ENCODE data around the gene HES7.
A peak's percentile ranks its signal among the peaks of the same experiment; 100 is the strongest.
"Not testable (repeated sequence)": the region's sequence is repeated elsewhere in the genome, so short reads cannot be mapped to it uniquely, and the experiment has no call there.

HES7 gene

GRCh38 chr17:8121681-8122421 lies 2.1 kb downstream of the HES7 start:
- DNase-seq: no peak

- DNase-seq: no peak
These were observed 2.6 kb downstream of the HES7 start for GRCh38 chr17:8121407-8121680.

GRCh38 chr17:8120520-8121406 lies 3.1 kb downstream of the HES7 start:
- peak; percentile 30 for DNase-seq

DNA sequence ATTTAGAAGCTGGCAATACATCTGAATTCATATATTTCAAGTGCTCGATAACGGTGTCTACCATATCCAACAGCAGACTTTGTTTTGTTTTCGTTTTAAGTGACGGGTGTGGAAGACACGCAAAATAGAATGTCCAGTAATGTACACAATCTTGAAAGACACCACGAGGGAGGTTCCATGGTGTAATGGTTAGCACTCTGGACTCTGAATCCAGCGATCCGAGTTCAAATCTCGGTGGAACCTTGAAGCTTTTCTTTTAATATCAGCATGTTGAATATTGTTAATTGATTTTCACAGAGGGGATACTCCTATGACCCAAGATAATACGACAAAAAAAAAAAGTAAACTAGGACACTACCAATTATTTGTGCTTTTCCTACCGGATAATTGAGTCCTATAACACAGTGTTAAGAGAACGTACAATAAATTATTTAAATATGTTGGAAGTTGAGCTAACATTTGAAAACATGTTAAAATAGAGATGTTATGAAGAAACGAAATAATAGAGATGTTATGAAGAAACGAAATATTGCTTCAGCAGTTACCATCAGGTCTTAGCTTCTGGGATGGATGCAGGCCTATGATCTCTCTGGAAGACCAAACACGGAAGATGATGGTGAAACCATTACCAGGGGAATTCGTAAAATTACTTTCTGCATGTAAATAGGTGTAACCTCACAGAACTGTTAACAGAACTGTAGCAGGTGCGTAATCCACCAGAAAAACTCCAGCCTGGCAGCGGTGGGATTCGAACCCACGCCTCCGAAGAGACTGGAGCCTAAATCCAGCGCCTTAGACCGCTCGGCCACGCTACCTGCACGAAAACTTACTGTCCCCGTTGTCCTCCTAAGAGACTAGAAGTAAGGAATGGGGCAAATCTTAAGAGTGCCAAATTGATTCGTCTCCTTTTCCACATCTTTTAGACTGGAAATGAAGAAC lies 4.1 kb downstream of the HES7 start:
- DNase-seq: peak; percentile 70

DNA sequence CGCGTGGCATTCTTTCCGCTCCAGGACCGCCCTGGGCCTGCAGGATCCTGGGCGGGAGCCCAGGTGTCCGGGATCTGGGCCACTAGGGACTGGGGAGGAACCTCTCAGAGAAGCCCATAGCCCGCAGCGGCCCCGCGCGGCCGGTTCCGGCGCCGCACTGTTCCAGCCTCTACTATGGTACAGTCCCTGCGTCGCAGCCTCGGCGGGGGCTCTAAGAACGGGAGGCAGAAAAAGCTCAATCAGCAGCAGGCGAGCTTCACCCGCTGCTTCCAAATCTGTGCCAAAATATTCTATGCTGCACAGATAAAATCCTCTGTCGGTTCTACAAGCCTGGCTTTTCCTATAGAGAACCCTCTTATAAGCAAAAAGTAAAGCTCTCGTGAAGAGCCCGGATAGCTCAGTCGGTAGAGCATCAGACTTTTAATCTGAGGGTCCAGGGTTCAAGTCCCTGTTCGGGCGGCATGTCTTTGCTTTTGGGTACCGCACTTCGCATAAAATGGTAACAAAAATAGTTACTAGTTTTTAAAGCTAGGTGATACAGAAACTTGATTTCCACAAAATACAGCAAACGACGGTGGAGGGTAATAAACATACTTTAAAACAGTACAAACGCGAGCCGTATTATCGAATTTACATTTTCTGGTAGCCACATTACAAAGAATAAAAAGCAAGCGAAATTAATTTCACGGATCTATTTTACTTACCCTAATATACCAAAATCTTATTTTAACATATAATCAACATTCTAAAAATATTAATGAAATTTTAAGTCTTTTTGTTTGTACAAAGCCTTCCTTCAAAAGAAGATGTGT lies 4.9 kb downstream of the HES7 start:
- DNase-seq: peak; percentile 42

DNA sequence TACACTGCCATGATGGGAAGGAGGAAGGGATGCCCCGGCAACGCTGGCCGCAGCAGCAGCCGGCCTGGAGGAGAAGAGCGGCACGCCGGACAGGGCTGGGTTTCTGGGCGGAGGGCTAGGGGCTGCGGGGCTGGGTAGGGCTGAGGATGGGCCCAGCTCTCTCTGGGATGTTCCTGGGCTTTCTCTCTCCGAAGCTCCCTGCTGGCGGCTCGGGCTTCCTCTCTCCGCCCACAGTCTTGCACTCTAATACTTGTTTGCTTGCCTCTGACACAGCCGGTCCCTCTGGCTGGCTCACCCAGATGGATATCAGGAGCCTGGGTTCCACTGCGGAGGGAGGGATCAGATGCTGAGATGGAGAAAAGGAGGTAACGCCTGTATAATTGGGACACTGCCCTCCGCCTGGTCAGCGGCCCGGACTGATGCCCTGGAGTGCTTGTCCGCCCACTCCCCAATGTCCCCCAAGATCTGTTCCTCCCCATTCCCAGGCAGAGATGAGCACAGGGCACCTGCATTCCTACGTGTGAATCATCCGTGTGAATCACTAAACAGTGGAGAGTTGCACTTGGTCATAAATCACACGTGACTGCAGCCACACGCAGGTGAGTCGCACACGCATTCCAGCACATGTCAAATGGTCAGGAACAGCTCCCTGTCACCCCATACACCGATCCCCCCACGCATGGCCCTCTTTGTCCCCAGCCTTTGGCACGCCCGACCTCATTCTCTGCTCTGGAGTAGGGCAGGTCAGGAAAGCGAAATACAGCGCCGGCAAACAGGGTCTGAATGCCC lies 5.7 kb downstream of the HES7 start, which contains the start of gene ALOXE3:
Gene ALOXE3 (minus strand): TSS at position 535 of the 789 bp plus-strand sequence. CDS start 524 bp downstream, at position 11.
- no peak for DNase-seq

DNA sequence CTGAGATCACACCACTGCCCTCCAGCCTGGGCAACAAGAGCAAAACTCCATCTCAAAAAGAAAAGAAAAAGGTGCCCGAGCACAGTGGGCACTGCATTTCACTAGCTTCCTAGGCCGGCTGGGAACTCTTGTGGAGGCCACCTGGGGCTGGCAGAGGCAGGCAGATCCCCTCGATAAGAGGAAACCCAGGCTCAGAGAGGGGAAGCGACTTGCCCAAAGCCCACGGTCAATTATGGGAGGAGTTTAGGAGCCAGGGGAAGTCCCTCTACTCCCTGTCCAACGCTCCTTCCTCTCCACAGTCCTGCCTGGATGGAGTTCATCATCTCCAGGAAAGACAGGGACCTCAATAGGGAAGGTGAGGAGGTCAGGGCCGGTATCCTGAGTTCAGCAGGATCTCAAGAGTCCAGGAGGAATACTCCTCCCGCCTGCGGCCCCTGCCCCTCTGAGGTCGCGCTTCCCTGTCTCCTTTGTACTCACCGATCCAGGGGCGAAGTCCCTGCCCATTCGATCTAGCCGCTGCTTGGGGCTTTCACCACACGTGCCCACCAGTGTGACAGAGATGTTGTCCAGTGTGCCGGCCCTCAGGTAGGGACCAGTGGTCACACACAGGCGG lies 6.4 kb downstream of the HES7 start:
- DNase-seq: no peak

- no peak for DNase-seq
These were observed 7.1 kb downstream of the HES7 start for GRCh38 chr17:8116776-8117175.

DNA sequence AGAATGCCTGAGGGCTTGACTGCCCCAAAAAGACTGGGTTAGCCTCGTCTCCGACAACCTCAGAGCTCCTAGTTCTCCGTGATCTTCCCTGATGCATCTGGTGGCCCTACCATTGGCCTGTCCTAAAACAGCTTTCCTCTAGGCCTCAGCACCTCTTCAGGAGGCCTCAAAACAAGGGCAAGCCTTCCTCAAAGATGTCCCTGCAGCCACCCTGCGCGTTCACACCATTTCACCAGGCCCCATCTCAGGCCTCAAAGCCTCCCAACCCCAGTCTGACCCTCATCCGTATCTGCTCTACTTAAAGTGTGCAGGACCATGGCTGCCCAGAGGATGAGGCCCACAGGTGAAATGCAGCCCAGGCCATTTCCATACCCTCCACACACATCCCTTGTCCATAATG lies 13.0 kb downstream of the HES7 start:
- no peak for DNase-seq

GRCh38 chr17:8110456-8110804 lies 13.5 kb downstream of the HES7 start:
- DNase-seq: no peak

- DNase-seq: no peak
These were observed 14.0 kb downstream of the HES7 start for GRCh38 chr17:8109661-8110455.

GRCh38 chr17:8108972-8109660 lies 14.8 kb downstream of the HES7 start:
- DNase-seq: no peak

DNA sequence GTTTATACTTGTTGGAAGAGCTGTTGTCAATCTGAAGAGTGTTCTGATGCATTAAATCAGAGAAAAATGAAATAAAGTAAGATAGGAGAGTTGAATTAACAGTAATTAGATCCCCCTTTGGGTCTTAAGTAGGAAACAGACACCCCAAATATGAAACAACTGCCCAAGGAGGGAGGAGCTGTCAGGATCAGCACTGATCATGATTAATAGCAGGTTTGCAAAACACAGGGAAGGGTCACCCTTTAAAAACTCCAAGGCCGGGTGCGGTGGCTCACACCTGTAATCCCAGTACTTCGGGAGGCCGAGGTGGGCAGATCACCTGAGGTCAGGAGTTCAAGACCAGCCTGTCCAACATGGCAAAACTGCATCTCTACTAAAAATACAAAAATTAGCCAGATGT lies 16.9 kb downstream of the HES7 start:
- not testable (repeated sequence) for DNase-seq

DNA sequence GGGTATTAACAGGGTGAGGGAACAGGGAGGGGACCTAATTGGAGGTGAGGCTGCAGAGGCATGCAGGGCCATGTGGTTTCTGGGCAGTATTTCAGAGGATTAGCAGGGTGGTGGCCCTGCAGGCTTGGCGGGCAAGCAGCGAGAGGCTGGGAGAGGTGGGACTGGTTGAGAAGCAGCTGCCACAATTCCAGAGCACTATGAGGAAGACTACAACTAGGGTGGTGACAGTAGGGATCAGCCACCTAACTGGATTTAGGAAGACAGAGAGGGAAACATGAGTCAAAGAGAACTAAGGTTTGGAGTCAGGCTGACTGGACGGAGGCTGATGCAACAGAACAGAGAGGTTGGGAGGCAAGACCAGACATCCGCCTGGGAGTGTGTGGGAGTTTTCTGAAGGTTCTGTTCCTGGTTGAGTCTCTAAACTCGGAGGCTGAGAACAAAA lies 17.9 kb downstream of the HES7 start:
- no peak for DNase-seq

DNA sequence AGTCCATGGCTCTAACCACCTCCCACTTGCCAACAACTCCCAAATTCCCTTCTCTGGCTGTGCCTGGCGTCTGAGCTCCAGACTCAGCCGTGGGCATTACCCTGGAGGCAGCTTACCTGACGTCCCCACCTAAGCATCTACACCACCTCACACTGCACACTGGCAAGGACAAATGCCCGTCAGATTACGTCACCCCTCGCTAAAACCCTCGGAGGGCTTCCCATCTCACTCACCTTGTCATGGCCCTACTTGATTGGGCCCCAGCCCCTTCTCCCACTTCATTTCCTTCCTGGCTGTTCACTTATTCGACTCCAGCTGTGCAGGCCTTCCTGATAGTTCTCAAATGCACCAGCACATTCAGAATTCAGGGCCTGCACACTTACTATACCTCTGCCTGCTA lies 19.0 kb downstream of the HES7 start:
- DNase-seq: no peak

GRCh38 chr17:8103549-8103948 lies 20.4 kb downstream of the HES7 start:
- no peak for DNase-seq

- DNase-seq: no peak
These were observed 22.2 kb downstream of the HES7 start for GRCh38 chr17:8101721-8102120.

DNA sequence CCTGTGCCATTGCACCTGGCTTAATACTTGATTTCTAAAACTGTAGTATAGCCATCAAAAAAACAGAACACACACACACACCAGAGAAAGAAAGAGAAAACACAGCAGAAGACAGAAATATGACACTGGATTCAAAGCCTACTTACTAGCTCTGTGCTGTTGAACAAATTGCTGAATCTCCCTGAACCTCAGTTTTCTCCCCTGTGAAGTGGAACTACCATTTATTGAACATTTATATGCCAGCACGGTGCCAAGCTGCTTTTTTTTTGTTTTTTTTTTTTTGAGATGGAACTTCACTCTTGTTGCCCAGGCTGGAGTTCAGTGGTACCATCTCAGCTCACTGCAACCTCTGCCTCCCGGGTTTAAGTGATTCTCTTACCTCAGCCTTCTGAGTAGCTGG lies 23.1 kb downstream of the HES7 start:
- DNase-seq: no peak

- DNase-seq: no peak
These were observed 23.8 kb downstream of the HES7 start for GRCh38 chr17:8100111-8100510.

DNA sequence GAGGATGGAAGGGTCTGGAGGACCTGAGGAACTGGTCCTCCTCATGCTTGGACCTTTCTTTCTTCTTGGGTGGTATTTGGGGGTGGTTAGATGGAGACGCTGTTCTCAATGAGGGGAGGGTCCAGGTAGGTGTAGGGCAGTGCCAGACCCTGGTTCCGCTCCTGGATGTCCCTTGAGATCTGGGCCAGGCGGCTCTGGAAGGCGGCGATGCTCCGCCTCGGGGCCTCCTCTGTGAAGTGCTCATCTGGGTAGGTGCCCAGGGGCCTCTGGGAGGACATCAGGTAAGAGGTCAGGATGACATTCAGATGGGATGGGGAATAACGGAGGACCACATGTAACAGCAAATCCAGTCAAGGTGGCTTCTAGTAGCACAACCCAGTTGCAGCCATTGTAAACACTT lies 27.4 kb downstream of the HES7 start:
- no peak for DNase-seq
